Stimulated activated naive CD4-positive, alpha-beta T cell treated with Interleukin-2 at 50 U/mL for 16 hours (primary cell): ENCODE data around the gene MSL2.
"Not testable (repeated sequence)": the region's sequence is repeated elsewhere in the genome, so short reads cannot be mapped to it uniquely, and the experiment has no call there.

ENCODE experiments used
- DNase-seq: peaks from one replicate; lab custom pipeline; 2025; lab: John Stamatoyannopoulos, UW

Gene MSL2

DNA sequence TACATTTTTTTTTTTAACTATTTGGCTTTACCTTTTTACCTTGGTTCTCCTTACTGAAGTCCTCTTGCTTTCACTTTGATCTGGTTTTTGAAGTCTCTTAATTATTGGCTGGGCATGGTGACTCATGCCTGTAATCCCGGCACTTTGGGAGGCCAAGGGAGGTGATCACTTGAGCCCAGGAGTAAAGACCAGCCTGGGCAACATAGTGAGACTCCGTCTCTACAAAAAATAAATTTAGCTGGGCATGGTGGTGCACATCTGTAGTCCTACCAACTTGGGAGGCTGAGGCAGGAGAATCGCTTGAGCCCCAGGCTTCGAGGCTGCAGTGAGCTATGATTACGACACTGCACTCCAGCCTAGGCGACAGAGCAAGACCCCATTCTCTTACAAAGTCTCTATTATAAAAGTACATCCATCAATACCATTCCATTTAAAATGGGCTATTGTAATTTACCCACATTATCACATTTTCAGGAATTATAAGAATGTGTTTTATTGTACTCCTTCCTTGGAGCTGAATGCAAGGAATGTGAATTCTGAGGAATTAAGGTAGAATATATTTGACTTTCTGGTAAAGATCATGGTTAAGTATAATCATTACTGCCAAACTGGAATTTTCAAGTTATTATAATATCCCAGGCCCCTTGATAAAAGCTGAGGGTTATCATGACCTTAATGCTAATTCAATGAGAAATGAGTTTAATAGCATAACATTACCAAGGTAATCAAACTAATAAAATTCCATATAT is 49.0 kb downstream of the MSL2 start:
- DNase-seq: no peak

DNA sequence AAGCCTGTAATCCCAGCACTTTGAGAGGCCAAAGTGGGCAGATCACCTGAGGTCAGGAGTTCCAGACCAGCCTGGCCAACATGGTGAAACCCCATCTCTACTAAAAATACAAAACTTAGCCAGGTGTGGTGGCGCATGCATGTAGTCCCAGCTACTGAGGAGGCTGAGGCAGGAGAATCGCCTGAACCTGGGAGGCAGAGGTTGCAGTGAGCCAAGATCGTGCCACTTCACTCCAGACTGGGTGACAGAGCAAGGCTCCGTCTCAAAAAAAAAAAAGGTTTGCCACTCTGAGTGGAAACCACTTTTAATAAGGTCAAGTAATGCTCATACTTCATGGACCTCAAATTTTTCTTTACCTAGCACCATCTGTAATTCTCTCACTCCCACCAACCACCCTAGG is 51.7 kb downstream of the MSL2 start:
- not testable (repeated sequence) for DNase-seq

GRCh38 chr3:136142592-136142991 is 53.5 kb downstream of the MSL2 start:
- no peak for DNase-seq

- no peak for DNase-seq
Observed at GRCh38 chr3:136141891-136142290, 54.2 kb downstream of the MSL2 start.

GRCh38 chr3:136141291-136141785 is 54.8 kb downstream of the MSL2 start:
- no peak for DNase-seq

GRCh38 chr3:136136454-136136853 is 59.7 kb downstream of the MSL2 start:
- no peak for DNase-seq

DNA sequence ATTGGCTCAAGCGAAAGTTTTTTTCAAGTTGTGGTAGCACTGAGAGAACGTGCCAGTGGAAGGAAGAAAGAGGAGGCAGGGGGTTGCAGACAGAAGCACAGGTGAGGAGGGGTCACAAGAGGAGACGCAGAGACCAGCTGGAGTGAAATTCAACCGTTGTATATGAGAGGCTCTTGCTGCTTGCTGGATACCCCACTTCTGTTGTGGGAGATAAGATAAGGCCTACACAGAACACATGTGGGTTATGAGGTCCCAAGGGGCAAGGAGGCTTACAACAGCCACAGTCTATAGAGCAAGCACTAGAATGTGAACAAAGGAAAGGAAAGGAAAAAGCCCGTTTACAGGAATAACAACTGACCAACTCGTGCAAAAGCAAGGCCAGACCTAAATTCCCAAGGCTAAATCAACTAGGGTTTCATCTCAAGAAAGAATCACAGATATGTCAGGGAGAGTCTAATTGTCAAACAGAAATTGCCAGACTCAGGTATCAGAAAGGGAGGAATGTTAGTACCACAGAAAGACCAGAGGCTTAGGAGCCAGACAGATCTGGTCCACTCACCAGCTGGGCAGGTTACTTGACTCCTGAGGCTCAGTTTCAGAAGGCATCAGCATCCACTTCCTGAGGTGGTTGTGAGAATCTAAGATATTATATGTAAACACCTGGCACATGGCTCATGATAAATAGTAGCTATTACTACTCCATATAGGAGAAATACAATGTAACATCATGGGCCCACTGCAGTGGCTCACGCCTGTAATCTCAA is 60.9 kb downstream of the MSL2 start:
- no peak for DNase-seq

DNA sequence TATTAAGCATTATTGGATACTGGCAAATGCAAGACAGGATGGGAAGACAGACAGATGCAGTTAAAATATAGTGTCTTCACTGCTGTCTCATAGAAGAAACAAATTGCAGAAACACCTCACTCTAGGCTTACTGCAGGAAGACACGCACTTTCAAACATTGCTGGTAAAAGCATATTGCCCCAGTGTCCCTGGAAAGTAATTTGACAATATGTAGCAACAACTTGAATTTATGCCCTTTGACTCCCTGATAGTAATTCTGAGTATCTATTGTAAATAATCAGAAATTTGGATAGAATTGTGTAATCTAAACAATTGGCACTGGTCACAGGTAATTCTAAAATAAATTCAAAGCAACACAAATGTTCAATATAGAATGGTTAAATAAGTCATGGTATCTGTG is 62.0 kb downstream of the MSL2 start:
- no peak for DNase-seq

DNA sequence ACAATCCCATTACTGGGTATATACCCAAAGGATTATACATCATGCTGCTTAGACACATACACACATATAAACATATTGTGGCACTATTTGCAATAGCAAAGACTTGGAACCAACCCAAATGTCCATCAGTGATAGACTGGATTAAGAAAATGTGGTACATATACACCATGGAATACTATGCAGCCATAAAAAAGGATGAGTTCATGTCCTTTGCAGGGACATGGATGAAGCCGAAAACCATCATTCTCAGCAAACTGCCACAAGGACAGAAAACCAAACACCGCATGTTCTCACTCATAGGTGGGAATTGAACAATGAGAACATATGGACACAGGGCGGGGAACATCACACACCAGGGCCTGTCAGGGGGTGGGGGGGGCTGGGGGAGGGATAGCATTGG is 64.5 kb downstream of the MSL2 start:
- not testable (repeated sequence) for DNase-seq

GRCh38 chr3:136122006-136122405 is 74.1 kb downstream of the MSL2 start:
- DNase-seq: no peak

DNA sequence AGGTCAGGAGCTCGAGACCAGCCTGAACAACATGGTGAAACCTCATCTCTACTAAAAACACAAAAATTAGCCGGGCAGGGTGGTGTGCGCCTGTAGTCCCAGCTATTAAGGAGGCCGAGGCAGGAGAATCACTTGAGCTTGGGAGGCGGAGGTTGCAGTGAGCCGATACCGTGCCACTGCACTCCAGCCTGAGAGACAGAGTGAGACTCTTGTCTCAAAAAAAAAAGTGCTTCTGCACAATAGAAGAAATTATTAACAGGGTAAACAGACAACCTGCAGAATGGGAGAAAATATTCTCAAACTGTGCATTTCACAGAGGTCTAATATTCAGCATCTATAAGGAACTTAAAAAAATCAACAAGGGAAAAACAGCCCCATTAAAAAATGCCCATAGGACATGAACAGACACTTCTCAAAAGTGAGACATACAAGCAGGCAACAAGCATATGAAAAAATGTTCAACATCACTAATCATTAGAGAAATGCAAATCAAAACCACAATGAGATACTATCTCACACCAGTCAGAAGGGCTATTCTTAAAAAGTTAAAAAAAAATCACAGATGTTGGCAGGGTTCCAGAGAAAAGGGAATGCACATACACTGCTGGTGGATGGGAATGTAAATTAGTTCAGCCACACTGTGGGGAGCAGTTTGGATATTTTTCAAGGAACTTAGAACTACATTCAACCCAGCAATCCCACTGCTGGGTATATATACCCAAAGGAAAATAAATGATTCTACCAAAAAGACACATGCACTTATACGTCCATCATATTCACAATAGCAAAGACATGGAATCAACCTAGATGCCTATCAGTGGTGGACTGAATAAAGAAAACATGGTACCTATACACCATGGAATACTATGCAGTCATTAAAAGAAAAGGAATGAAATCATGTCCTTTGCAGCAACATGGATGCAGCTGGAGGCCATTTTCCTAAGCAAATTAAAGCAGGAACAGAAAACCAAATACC is 75.5 kb downstream of the MSL2 start:
- no peak for DNase-seq

GRCh38 chr3:136119783-136120182 is 76.4 kb downstream of the MSL2 start:
- DNase-seq: not testable (repeated sequence)

- DNase-seq: not testable (repeated sequence)
Observed at GRCh38 chr3:136119332-136119731, 76.8 kb downstream of the MSL2 start.

DNA sequence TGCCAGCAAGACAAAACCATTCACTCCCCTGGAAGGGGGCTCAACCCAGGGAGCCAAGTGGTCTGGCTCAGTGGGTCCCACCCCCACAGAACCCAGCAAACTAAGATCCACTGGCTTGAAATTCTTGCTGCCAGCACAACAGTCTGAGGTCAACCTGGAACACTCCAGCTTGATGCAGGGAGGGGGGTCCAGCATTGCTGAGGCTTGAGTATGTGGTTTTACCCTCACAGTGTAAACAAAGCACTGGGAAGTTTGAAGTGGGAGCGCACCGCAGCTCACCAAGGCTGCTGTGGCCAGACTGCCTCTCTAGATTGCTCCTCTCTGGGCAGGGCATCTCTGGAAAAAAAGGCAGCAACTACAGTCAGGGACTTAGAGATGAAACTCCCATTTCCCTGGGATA is 81.7 kb downstream of the MSL2 start:
- no peak for DNase-seq

GRCh38 chr3:136110481-136110880 is 85.7 kb downstream of the MSL2 start:
- DNase-seq: no peak

DNA sequence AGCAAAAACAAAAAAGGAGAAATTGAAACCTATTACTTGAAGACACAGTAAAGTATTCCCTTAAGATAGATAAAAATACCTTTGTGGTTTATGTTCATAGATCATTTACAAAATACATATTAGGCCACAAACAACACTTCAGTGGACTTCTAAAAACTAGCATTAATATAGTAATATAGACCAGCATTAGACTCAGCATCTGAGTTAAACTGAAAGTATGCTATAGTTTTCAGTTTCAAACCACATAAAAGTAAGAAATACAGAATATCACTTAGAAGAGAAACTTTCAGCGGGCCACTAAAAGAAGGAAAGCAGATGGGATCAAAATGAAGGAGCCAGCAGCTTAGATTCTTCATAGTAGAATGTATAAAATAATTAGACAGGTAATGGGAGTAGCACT is 86.6 kb downstream of the MSL2 start:
- no peak for DNase-seq

DNA sequence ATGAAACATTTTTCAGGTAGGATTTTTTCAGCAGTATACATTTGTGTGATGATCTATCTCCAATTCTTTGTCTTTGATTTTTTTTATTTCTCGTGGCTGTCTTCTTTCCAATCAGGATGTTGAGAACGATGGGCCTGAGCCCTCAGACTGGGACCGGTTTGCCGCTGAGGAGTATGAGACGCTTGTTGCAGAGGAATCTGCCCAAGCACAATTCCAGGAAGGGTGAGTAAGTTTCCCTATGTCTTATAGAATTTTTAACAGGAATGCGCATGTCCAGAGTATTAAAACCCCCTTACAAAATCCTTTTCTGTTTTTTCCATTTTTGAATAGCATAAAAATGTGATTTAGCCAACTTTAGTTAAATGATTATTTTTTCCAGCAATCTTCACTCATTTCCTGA is 90.0 kb downstream of the MSL2 start:
- DNase-seq: no peak

DNA sequence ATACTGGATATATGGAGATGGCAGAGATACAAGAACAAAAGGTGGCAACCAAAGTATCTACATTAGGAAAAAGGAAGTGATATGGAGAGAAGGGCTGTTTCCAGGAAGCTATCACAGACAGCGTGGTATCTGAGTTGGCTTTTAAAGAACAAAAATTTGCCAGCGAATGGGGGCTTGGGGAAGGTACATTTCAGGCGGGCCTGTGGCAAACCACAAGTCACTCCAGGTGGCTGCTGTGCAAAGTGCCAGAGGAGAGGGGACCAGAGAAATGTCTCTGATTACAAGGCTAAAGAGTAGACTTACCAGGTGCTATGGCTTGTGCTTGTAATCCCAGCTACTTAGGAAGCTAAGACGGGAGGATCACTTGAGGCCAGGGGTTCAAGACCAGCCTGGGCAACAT is 91.1 kb downstream of the MSL2 start:
- DNase-seq: no peak
